Suppressor macrophage treated with lipopolysaccharide for 4 hours (primary cell): Measurements from ENCODE around the gene NCOA4.
"Not testable (repeated sequence)": the region's sequence is repeated elsewhere in the genome, so short reads cannot be mapped to it uniquely, and the experiment has no call there.

ENCODE experiments used
- DNase-seq: peaks from one replicate; pipeline ENCODE4 v3.0.0-alpha.2; 2020

Gene NCOA4

DNA sequence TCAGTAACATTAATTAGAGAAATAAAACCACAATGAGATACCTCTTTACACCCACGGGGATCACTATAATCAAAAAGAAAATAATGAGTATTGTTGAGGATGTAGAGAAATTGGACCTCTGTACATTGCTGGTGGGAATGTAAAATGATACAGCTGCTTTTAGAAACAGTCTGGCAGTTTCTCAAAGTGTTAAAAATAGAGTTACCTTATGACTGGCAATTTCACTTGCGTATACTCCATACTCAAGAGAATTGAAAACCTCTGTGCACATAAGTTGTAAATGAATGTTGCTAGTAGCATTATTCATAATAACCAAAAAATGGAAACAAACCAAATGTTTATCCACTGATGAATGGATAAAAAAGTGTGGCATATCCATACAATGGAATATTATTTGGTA is 51.9 kb downstream of the NCOA4 start:
- DNase-seq, result not testable (repeated sequence)

DNA sequence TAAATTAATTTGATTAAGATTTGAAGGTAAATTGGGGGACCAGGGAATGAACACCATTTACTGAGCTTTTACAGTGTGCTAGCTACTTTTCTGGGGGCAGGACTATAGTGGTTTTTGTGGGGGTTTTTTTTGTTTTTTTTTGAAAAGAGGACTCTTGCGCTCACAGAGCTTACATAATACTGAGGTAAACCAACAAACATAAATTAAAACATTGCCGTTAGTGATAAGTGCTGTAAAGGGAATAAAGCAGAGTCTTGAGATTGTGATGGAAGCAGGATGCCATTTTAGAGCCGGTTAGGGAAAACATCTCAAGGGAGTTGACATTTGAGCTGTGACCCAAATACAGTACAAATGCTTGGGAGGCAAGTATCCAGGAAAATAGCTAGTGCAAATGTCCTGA is 56.4 kb downstream of the NCOA4 start:
- not testable (repeated sequence) for DNase-seq

DNA sequence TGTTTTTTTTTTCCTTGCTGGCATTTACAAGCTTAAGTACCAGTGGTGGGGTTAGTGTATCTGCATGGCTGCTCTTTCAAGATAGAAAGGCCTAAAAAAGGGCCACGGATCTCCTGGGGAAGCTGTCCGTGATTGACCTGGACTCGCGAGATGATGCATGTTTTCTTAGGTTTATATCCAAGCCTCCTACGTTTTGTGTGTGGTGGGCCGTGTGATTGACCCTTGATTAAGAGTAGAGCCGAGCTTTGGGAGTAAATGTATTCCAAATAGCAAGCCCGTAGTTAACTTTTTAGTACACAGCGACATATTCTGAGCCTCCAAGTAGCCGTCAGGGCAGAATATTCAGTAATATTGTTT is 57.6 kb downstream of the NCOA4 start:
- DNase-seq, result not testable (repeated sequence)

DNA sequence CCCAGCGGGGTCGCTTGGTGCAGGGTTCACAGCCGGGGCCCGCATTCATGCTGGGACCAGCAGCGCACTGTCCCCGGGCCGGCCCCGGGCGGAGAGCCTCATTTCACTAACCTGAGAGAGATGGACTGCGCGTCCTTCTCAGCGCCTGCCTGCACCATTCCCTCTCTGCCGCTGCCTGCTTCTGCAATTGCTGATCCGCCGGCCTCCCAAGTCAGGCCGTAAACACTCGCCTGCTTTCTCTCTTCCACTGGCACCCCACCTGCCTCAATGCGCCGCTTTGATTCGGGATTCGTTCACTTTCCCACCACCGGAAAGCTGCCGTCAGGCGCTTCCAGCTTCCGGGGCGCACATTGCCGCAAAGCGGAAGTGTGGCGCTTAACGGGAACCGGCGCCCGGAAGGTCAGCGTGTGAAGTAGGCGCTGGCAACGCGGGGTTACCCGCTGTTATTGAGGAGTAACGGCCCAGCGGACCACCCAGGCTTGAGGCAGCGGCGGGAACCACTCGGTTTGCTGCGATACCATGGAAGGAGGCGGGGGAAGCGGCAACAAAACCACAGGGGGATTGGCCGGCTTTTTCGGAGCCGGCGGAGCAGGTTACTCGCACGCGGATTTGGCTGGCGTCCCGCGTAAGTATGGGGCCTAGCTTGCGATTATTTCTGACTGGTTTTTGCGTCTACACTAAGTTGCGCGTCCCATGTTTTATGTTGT is 58.2 kb downstream of the NCOA4 start, which contains the start of gene TIMM23:
Gene TIMM23, plus strand, starts transcription at position 384 of the 707 bp plus-strand sequence. Its CDS starts 136 bp downstream, at position 520.
- peak; percentile 90 for DNase-seq

DNA sequence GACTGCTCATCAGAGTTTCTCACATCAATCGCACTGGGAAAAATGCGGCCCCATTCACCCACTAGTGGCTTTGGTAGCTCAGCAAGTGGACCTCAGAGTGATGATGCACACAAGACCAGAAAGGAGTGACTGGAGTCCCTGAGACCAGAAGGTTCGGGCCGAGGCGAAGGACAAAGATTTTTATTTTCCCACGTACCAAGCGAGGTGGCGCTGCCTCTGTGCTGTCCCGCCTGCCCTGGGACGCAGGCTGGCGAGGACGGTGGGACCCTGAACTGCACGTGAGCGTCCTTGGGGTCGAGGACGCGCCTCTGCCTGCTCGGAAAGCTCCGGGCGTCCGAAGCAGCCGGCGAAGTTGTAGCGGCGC is 58.7 kb downstream of the NCOA4 start:
- peak; percentile 2 for DNase-seq

DNA sequence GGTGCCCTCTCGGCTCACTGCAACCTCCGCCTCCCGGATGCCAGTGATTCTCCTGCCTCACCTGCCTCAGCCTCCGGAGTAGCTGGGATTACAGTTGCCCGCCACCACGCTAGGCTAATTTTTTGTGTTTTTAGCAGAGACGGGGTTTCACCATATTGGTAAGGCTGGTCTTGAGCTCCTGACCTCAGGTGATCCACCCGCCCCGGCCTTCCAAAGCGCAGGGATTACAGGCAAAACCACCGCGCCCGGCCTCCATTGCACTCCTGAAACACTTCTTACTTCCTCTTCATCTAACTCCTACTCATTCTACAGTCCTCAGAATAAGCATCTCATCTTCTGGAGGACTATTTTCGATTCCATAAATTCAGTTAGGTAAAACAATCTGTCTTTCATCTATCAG is 59.4 kb downstream of the NCOA4 start:
- not testable (repeated sequence) for DNase-seq

DNA sequence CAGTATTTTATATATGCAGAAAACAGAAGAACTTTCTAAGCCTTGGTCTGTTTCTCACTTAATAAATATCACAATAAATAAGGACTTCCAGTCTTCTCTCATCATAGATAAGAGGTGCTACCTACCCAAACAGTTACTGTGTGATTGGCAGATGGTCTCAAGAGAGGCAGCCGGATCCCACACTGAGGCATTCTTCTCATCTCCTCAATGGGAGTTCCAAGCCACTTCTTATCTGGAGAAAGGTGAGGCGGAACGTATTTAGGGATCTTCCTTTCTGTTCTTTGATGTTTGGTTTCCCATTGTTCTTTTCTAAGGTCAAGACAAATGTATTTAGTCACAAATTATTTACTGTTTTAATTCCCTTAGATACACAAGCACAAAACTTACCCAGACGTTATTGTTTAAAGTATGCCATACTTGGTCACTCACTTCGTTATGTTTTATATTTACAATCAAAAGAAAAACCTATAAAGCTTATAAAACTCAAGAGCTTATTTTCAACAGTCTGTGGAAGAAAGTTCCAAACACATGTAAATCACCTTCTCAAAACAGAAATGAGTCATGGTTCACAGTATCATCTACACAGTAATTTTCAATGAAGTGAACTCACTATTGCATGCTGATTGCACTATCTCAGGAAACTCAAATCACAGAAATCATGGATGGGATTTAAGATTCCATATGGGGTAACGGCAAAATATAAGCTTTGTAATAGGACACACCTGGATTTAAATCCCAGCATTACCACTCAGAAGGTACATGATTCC is 67.6 kb downstream of the NCOA4 start:
- not testable (repeated sequence) for DNase-seq

DNA sequence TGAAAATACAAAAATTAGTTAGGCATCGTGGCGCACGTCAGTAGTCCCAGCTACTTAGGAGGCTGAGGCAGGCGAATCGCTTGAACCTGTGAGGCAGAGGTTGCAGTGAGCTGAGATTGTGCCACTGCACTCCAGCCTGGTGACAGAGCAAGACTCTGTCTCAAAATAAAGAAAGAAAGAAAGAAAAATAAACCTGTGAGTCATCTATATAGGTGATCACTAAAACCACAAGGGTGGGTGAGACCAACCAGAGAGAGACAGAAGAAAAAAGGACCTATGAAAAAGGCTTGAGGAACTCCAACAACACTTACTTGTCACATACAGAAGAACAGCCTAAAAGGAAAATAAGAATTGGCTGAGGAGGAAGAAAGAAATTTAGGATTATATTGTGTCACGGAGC is 72.5 kb downstream of the NCOA4 start:
- DNase-seq, result not testable (repeated sequence)

DNA sequence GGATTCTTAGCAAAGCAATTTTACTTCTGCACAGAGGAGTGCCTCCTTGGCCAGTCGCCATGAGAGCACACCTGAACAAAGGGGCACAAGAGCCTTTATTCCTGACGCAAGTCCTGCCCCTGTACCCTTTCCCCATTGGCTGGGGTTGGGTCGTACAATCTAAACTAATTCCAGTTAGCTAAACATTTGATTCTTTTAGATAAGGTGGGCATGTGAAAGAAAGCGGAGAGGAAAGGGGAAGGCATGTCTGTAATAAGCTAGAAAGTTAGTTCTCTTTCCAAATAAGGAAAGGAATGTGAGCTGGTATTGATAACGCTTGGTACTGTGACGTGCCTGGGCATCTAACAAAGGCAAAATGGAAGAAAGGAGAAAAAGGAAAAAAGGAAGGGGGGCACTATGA is 73.8 kb downstream of the NCOA4 start:
- not testable (repeated sequence) for DNase-seq
